ENCODE results near the gene NT5M.
"Not testable (repeated sequence)": the region's sequence is repeated elsewhere in the genome, so short reads cannot be mapped to it uniquely, and the experiment has no call there.

NT5M gene

DNA sequence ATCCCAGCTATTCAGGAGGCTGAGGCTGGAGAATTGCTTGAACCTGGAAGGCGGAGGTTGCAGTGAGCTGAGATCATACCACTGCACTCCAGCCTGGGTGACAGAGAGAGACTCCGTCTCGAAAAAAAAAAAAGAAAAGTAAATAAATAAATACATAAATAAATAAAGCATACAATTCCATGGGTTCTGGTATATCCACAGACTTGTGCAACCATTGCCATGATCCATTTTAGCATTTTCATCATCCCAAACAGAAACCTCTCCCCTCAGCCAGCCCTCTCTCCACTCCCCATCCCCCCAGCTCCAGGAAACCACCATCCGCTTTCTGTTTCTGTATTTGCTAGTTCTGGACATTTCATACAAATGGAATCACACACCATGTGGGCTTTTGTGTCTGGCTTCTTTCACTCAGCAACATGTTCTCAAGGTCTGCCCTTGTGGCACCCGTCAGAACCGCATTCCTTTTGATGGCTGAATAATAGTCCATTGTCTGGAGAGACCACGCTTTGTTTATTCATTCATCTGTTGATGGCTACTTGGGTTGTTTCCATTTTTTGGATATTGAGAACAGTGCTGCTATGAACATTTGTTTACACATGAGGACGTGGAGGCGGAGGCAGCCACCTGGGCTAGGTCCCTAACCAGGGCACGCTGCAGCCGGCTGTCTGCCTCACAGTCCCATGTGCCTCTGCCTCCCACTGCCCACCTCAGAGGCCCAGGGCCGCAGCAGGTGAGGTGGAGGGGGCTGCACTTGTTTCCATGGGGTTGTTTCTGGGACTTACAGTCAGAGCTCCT lies 76.2 kb downstream of the NT5M start:
- no peak for DNase-seq

DNA sequence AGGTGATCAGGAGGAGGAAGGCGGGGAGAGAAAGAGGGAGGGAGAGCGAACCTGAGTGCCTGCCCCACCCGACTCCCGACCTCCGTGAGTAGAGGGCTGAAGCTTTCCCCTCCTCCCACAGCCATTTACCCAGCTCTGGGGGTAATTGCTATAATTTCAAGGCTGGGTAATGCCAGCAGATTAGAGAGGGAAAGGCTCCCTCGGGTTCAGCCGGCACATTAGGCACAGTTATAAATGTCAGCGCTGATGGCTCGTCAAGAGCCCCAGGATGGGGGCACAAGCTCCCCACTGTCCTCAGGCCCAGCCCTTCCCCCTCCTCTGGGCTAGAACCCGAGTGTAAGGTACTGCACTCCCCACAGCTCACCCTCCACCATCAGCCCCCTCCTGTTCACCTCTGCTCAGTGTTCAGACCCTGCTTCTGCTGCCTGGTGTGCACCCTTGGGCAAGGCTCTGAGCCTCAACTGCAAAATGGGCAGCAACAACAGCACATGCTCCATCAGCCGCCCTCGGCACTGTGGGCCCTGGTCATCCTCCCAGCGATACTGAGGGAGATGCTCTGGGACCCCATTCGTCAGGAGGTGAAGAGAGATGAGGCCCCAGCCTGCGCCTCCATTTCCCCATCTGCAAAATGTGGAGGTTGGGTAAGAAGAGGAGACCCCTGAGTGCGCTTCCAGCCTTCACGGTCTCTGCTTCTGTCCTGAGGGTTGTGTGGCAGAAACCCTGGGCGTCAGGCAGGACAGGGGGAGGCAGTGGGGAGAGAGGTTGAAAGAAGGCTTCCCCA lies 77.2 kb downstream of the NT5M start:
- no peak for DNase-seq

DNA sequence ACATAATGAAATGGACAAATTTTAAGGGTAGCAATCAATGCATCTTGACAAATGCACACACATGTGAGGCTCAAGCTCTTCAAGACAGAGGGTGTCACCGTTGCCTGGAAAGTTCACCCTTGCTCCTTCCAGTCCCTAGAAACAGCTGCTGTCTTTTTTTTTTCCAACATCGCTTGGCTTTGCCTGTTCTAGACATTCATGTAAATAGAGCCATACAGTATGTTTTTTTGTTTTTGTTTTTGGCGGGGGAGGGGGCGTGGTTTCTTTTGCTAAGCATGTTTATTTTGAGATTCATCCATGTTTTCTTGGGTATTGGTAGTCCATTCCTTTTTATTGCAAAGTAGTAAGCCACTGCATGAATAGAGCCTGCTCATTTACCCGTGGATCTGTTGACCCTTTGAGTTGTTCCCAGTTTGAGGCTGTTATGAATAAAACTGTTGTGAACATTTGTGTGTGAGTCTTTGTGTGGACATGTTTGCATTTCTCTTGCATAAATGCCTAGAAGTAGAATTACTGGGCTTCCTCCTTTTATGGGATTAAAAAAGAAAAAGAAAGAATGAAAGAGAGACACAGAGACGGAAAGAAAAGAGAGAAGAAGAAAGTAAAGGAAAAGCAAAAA lies 78.4 kb downstream of the NT5M start:
- DNase-seq, result no peak

DNA sequence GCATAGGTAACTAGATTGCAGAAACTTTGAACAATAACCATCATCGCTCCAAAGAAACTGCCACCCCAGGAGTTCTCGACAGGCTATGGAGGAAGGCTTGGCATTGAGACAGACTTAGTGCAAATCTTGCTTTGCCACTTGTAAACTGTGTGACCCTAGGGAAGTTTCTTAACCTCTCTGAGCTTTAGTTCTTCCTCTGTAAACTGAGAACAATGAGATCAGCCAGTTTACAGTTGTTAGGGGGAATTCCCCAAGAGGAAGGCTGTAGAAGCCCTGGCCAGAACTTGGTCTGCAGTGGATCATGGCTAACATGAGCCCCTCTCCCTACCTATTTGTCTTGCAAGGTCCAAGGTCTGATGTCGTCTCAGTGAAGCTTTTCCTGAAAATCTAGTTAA lies 78.9 kb downstream of the NT5M start:
- no peak for DNase-seq

DNA sequence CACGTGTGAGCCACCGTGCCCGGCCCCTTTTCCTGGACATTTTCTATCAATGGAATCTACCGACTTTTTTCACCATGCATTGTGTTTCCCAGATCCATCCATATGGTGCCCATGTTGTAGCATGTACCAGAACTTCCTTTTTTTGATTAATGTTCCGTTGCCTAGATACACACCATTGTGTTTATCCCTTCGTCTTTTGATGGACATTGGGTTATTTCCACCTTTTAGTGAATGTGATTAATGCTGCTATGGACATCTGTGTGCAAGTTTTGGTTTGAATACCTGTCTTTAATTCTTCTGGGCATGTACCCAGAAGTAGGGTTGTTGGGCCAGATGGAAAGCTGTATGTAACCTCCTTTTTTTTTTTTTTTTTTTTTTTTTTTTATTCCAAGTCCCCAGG lies 79.8 kb downstream of the NT5M start:
- DNase-seq, result no peak

DNA sequence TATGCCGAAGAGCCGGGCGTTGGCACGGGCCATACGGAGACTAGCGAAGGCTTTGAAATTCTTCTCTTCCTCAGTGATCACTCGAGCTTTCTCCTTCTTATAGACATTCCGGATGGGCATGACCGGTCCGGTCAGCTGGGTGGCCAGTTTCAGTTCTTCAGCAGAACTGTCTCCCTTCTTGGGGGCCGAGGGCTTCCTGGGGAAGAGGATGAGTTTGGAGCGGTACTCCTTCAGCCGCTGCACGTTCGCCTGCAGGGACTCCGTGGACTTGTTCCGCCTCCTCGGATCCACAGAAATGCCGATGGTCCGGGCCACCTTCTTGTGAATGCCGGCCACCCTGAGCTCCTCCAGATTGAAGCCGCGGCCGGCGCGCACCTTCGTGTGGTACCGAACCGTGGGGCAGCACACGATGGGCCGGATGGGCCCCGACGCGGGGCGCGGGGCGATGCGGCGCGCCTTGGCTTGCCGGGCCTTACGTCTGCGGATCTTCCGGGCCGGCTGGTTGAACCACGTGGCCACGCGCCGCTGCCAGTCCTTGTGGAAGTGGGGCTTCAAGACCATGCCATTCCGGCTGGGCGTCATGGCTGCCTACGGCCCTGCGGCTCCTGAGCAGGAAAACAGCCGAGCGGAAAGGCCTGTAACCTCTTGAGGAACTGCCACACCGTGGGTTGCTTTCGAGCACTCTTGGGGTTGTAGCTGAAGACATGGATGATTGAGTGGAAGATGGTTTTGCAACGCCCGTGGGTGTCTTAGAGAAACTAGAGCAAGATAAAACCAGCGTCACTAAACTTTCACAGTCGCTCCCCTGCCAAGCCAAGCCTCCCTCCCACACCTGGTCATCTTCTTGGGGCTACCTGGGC lies 80.5 kb downstream of the NT5M start:
- not testable (repeated sequence) for DNase-seq

DNA sequence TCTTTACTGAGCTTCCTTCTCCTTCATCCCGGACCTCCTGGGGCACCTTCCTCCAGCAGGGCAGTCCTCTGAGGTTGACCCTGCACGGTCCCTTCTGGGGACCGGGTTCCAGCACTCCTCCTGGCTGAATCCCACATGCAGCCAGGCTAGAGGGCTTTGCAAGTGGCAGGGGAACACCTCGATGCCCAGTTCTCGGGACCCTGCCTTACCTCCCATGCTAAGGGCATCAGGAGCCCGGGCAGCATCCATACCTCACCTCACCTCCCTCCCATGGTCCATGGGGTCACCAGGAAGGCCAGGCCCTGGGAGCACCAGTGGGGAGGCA lies 81.1 kb downstream of the NT5M start:
- no peak for DNase-seq

DNA sequence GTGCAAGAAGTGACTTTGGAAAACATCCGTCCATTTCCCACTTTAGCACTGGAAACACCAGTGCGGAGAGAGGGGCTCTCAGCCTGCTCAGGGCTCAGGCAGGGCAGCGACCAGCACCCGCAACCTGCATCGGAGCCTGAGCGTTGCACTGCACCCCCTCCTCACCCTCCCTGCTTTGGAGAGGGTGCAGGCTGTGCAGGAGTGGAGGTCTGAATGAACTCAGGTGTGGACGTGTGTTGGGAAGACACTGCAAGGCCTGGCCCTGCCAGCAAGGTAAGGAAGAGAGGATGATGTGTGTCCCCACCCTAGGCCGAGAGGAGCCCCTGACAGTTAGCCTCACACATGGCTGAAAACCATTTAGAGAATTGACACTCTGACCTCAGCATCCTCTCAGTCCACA lies 81.8 kb downstream of the NT5M start:
- DNase-seq, result no peak

DNA sequence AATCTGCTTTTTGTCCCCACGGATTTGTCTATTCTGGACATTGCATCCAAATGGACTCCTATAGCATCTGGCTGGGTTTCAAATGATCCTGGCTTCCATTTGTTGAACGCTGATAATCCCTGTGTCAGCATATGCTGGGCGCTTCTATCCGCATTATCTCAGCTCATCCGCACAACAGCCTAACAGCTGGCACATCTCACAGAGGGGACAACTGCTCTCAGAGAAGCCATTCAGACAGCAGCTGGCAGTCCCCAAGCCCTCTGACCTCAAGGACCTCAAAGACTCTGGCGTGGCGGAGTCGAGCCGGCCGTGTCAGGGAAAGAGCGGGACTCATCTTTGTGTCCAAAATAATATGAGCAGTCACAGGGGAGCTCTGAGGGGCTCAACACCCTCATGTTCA lies 82.3 kb downstream of the NT5M start:
- no peak for DNase-seq

DNA sequence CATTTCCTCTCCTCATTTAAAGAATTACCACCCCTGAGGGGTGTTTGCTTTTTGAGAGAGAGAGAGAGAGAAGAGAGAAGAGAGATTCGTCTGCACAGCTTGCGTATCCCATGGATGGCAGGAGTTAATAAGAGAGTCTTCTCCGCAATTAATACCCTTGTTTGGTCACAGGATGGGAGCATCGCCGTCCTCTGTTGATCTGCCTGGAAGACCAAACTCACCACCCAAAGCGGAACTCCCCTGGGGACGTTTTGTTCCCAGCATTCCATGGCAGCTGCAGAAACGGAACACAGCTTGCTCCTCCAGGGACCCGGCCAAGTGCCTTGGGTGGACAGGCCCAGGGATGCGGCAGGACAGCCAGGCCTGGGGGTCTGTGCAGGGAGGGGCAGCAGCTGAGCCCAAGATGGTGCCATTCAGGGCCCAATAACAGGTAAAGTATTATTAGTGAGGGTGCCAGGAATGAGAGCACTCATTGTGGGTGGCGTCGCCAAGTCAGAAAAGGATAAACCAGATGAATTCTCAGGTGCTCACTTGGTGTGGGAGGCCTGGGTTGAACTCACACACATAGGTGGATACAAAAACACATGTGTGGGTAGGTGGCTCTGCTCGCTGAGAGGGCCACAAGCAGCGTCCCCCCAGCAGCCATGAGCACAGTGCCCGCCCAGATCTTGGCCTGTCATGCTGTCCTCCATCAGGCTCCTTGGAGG lies 83.1 kb downstream of the NT5M start:
- DNase-seq, result no peak

DNA sequence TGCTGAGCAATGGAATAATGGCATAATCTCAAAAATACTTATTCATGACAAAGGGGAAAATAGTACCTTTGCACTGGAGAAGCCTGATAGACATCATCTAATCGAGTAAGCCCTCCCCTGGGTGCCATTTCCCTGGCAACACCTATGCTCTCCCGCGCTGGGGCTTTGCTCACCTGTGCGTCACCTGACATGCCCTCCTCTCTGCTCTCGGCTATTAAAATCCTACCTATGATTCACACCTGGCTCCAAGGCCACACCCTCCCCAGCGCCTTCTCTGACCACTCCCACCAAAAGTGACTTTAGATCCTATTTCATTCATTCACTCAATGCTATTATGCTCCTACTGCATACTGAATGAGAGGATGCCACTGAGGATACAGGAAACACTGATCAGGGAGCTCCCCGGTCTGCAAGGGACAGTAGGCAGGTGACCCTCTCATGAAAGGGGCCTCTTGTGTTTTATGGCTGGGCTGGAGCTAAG lies 83.9 kb downstream of the NT5M start:
- DNase-seq, result no peak

DNA sequence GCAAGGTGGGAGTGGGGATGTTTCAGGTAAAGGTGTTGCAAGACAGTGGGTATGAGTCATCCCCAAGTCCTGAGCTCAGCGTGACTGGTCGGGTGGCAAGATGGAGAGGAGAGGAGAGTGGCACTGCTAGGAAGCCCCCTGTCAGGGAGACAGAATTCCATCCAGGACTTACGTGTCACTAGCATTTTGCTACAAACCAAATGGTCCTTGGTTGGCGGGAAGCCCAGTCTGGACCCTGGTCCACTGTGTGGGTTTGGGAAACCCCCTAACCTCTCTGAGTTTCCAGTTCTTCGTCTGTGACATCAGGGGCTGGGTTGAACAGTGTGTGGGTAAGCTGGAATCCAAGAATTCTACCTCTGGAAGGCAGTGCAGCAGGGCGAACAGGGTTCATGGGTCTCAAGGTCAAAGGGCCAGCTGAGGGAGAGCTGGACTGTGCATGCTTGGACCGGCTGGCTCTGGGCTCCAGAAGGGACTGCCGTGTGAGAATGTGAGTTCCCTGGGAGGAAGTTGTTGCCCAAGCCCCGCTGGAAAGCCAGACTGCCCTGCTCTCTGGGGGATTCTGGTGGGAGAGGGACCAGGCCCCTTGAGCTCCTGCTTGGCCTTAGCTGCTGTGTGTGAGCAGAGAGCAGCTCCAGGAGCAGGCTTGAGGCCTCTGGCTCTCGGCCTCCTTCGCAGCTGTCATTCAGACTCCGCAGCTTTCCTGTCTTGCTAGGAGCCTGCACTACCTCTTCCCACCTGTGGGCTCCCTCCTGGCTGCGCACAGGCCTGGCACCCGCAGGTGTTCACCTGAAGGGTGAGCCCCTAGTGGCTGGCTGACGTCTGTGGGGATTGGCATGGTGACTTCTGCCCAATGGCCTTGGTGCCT lies 84.6 kb downstream of the NT5M start:
- no peak for DNase-seq

DNA sequence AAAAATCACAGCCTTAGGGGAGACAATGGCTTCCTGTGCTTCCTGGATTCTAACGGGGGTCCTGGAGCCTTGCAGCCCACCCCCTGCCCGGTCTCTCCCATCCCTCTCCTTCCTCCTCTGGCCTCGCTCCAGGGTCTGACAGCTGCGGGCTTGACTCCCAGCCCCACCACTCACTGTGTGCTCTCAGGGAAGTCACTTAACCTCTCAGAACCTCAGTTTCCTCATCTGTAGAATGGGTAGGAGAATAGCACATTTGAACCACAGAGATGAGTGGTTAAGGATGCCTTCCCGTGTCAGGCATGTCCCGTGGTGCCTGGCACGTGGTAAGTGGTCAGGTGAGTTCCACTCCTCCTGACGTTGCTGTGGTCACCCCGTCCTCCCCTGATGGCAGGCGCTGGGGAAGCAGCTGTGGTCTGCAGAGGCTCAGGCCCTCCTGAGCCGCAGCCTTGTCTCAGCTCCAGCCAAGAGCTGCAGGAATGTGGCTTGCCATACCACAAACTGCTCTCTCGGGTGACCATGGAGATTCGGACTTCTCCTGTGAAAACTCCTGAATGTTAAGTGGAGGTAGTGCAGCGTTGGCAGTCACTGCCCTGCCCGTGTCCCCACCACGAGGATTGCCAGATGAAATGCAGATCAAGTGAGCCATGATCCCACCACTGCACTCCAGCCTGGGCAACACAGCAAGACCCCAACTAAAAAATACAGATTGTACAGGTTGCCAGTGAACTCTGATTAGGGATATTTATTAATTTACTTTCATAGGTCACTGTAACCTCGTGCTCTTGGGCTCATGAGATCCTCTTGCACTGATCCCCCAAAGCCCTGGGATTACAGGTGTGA lies 85.7 kb downstream of the NT5M start:
- DNase-seq, result no peak

DNA sequence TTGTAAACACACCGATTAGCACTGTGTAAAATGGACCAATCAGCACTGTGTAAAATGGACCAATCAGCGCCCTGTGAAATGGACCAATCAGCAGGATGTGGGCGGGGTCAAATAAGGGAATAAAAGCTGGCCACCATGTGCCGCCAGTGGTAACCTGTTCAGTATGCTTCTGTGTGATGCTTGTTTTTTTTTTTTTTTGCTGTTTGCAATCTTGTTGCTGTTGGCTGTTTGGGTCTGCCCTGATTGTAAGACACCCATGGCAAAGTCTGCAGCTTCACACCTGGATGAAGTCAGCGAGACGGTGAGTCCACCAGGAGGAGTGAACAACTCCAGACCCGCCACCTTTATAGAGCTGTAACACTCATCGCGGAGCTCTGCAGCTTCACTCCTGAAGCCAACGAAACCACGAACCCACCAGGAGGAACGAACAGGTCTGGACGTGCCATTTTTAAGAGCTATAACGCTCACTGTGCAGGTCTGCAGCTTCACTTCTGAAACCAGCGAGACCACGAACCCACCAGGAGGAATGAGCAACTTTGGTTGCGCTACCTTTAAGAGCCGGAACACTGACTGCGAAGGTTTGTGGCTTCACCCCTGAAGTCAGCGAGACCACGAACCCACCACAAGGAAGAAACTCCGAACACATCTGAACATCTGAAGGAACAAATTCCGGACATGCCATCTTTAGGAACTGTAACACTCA lies 88.6 kb downstream of the NT5M start:
- peak; percentile 73 for DNase-seq

DNA sequence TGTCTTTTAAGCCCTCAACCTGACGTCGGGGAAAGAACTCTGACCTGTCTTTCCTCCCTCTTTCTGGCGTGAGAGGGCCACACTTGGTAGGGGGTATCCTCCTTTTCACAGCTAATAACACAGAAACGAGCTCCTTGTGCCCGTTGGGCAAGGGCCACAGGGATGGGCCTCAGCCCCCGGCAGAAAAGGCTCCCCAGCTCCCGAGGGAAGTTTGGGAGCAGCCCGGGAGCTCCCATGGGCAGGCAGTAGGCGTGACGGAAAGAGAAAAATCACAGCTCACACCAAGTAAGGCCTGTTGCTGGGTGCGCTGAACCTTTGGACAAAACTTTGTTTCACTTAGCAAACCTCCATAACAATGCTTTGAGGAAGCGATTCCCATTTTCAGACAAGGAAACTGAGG lies 90.8 kb downstream of the NT5M start:
- no peak for DNase-seq

DNA sequence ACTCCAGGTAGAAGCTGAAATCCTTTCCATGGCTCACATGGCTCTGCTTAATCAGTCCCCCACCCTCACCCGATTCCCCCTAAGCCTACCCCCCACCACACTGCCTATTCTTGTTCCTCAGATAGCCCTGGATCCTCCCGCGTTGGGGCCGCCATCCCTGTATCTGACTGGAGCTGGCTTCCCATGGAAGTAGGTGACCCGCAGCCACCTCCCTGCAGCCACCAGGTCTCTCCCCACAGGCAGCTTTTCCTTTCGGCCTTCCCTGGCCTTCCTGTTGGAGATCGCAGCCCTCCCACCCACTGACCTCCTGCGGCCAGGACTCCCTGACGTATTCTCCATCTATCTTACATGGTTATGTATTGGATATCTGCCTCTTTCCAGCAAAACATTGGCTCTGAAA lies 91.3 kb downstream of the NT5M start:
- DNase-seq, result no peak

DNA sequence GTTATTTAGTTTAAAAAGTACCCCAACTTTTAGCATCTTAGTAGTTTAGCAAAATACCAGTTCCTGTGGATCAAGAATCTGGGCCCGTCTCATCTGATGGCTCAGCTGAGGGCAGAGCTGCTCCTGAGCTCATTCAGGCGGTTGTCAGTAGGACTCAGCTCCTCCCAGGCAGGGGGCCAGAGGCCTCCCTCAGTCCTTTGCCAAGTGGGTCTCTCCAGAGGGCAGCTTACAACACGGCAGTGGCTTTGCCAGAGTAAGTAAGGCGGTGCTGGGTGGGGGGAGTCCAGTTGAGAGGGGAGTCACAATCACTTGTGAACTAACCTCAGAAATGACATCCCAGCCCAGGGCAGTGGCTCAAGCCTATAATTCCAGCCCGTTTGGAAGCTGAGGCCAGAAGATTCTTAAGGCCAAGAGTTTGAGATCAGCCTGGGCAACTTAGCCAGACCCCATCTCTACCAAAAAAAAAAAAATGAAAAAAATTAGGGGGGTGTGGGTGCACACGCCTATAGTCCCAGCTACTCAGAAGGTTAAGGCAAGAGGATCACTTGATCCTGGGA lies 92.2 kb downstream of the NT5M start:
- DNase-seq, result no peak

DNA sequence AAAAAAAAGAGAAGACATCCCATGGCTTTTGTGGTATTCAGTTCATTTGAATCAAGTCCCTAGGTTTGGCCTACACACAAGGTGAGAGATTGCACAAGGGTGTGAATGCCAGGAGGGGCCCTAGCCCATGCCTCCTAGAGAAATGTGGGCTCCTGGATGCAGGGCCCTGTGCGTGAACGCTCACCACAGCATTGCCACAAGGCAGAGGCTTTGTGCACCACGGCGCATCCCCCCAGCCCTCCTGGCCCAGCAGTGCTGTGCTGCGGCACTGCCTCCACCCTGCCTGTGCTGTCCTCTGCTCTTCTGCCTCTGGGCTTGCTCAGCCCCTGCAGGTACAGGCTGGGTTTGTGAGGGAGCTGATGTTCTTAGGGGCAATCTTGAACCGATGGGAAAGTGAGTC lies 92.7 kb downstream of the NT5M start:
- no peak for DNase-seq

Measured in activated CD8-positive, alpha-beta memory T cell treated with anti-CD3 and anti-CD28 coated beads for 24 hours (primary cell).